H1 (cell line): ENCODE measurements around the gene CTNND2. TPM values are rescaled to one million over a fixed set of nuclear protein-coding genes. Genes with fewer than 3 reads are reported as not detected.

Experiments used
- ASH2L ChIP-seq: fragments of 200-600, 300-600 bp; sonication (generic); IDR thresholded peaks from one replicate; pipeline ENCODE4 v1.7.1; 2017; ENCODE audit warnings: low read length
- CHD1 ChIP-seq: IDR thresholded peaks from 2 replicates; pipeline ENCODE4 v1.6.1; 2012; ENCODE audit warnings: low read depth, low read length, improper control_type of control experiment
- TAF7 ChIP-seq: optimal IDR thresholded peaks from 2 replicates; pipeline ENCODE3; 2011; ENCODE audit warnings: low read depth, mild to moderate bottlenecking, inconsistent platforms, low read length, moderate library complexity, borderline replicate concordance
- ZNF274 ChIP-seq: IDR thresholded peaks from 2 replicates; pipeline ENCODE4 v1.7.0; 2012; ENCODE audit warnings: low read length, borderline replicate concordance; ENCODE audit errors: extremely low read depth
- polyA plus RNA-seq, 7 experiments: library from polyadenylated mRNA; depleted of rRNA in 3 of 7; stranded (reverse) in 5 of 7; unstranded in 2 of 7; fragments of >200 nt in 5 of 7; fragments of 200-250 nt in 2 of 7; gene quantifications; 1 replicate in 5 of 7; 2 replicates in 1 of 7; 4 replicates in 1 of 7; pipeline versions ENCODE4 v1.2.1 to v1.2.3, GENCODE V29; 2011 to 2013; ENCODE audit warnings: missing spikeins in 2 of 7, mixed read lengths in 2 of 7
- total RNA-seq: library from RNA; stranded (reverse); fragmentation: NEBNext Ultra II Directional; extraction: Animal tissue kit (Norgen Biotek cat#: 25700); gene quantifications from 2 replicates; pipeline ENCODE4 v1.2.1, GENCODE V29; 2021

Gene CTNND2
- total and polyA plus RNA-seq, 2 of the 8 experiments (the other 6 are each of a cell fraction or from before 2014, with no cell fraction given): 7.4 to 14.2 TPM

DNA sequence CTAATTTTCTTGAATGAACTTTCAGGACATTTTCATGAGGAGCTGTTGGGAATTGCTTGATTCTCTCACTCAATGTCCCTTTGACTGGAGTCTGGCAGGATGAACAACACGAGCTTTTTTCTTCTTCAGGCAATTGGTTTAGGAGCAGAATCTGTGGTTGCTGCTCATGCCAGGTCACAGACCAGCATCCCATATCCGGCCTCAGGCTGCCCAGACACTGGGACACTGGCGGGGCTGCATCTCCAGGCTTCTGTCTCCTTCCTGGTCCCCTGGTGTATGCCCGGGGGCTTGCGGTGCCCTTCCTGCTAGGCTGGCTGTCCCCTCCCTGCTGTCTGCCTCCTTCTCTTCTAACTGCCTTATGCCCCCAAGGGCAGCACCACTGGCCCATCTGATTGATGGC is 831.7 kb downstream of the CTNND2 start (continued):
- TF ChIP-seq ASH2L (no peak), ZNF274 (no peak), CHD1 (no peak), TAF7 (no peak)
